DMS114 treated with DMSO at 0.1 percent for 48 hours (cell line): ENCODE data around the gene NPS.

ENCODE experiments used
- DNase-seq: peaks from one replicate; lab custom pipeline; 2025; ENCODE audit not compliant: unreplicated experiment; lab: John Stamatoyannopoulos, UW

Gene NPS

GRCh38 chr10:127556916-127557315 lies 7.8 kb downstream of the NPS start:
- no peak for DNase-seq

- no peak for DNase-seq
Measured at GRCh38 chr10:127561647-127562046, 12.5 kb downstream of the NPS start.

- DNase-seq = no peak
Measured at GRCh38 chr10:127563718-127564553, 14.8 kb downstream of the NPS start.

- no peak for DNase-seq
Measured at GRCh38 chr10:127564644-127565043, 15.5 kb downstream of the NPS start.

GRCh38 chr10:127565583-127565982 lies 16.5 kb downstream of the NPS start:
- no peak for DNase-seq

GRCh38 chr10:127569210-127569609 lies 20.1 kb downstream of the NPS start:
- no peak for DNase-seq

GRCh38 chr10:127570036-127570435 lies 20.9 kb downstream of the NPS start:
- no peak for DNase-seq

GRCh38 chr10:127571386-127571785 lies 22.3 kb downstream of the NPS start:
- DNase-seq = no peak

- no peak for DNase-seq
Measured at GRCh38 chr10:127576051-127576450, 26.9 kb downstream of the NPS start.

- DNase-seq = no peak
Measured at GRCh38 chr10:127576740-127577161, 27.6 kb downstream of the NPS start.

GRCh38 chr10:127577376-127578258 lies 28.5 kb downstream of the NPS start:
- peak; percentile 3 for DNase-seq

- DNase-seq = no peak
Measured at GRCh38 chr10:127578259-127578960, 29.3 kb downstream of the NPS start.

GRCh38 chr10:127578961-127579305 lies 29.8 kb downstream of the NPS start:
- DNase-seq = no peak

GRCh38 chr10:127579640-127580039 lies 30.5 kb downstream of the NPS start:
- no peak for DNase-seq

GRCh38 chr10:127580822-127581221 lies 31.7 kb downstream of the NPS start:
- no peak for DNase-seq

- DNase-seq = no peak
Measured at GRCh38 chr10:127585519-127586023, 36.5 kb downstream of the NPS start.

GRCh38 chr10:127587668-127588365 lies 38.7 kb downstream of the NPS start:
- no peak for DNase-seq

GRCh38 chr10:127592586-127592985 lies 43.5 kb downstream of the NPS start:
- no peak for DNase-seq

GRCh38 chr10:127600479-127600878 lies 51.4 kb downstream of the NPS start:
- DNase-seq = no peak
